GM23338 (cell line): ENCODE measurements around the gene CYBRD1. TPM values are rescaled to one million over a fixed set of nuclear protein-coding genes. Genes with fewer than 3 reads are reported as not detected.

Experiments
- ATAC-seq: fragments of 200-7000 bp; cut with Tn5 transposase; 3 replicates; pipeline ENCODE4 v1.9.1; 2020
- DNase-seq: peaks from one replicate; pipeline ENCODE4 v3.0.0-alpha.2; 2015; ENCODE audit warnings: low spot score
- H2AFZ ChIP-seq: fragments of 200-600 bp; sonication (generic); 2 replicates; pipeline ENCODE4 v1.8.0; 2016; ENCODE audit warnings: antibody characterized with exemption, mild to moderate bottlenecking, moderate library complexity
- H3F3A ChIP-seq: fragments of 200-600 bp; sonication (generic); replicated peaks from 2 replicates; pipeline ENCODE4 v1.8.0; 2017; ENCODE audit warnings: antibody characterized with exemption, mixed run types, low read depth
- H3K27ac ChIP-seq: fragments of 200-600 bp; sonication (generic); 2 replicates; pipeline ENCODE4 v1.6.1; 2016; ENCODE audit warnings: low read depth
- H3K27me3 ChIP-seq: fragments of 200-600 bp; sonication (generic); 2 replicates; pipeline ENCODE4 v1.8.0; 2016; ENCODE audit warnings: mild to moderate bottlenecking, mixed run types, moderate library complexity; ENCODE audit not compliant: insufficient read depth
- H3K36me3 ChIP-seq: fragments of 200-600 bp; sonication (generic); 2 replicates; pipeline ENCODE4 v1.8.0; 2016; ENCODE audit warnings: mild to moderate bottlenecking; ENCODE audit not compliant: insufficient read depth
- H3K4me1 ChIP-seq: fragments of 200-600 bp; sonication (generic); 2 replicates; pipeline ENCODE4 v1.8.0; 2016; ENCODE audit warnings: mild to moderate bottlenecking, moderate library complexity; ENCODE audit not compliant: insufficient read depth
- H3K4me2 ChIP-seq: fragments of 200-600 bp; sonication (generic); 2 replicates; pipeline ENCODE4 v1.7.1; 2017; ENCODE audit warnings: mixed run types
- H3K4me3 ChIP-seq: fragments of 200-600 bp; sonication (generic); 2 replicates; pipeline ENCODE4 v1.6.1; 2016; ENCODE audit warnings: mixed run types
- H3K79me2 ChIP-seq: fragments of 200-600 bp; sonication (generic); replicated peaks from 2 replicates; pipeline ENCODE4 v1.8.0; 2017; ENCODE audit warnings: mild to moderate bottlenecking; ENCODE audit not compliant: insufficient read depth
- H3K9me2 ChIP-seq: fragments of 200-600 bp; sonication (generic); 2 replicates; pipeline ENCODE4 v1.8.0; 2017; ENCODE audit not compliant: insufficient read depth
- H4K20me1 ChIP-seq: fragments of 200-600 bp; sonication (generic); replicated peaks from 2 replicates; pipeline ENCODE4 v1.8.0; 2017; ENCODE audit warnings: mild to moderate bottlenecking; ENCODE audit not compliant: insufficient read depth
- H3K27ac Mint-ChIP-seq: 2 replicates; pipeline ENCODE4 v1.8.0; 2020; ENCODE audit warnings: inconsistent platforms, mild to moderate bottlenecking, moderate library complexity, mixed read lengths
- H3K27me3 Mint-ChIP-seq: 3 replicates; pipeline ENCODE4 v1.8.0; 2022; ENCODE audit warnings: low read depth, mild to moderate bottlenecking, moderate library complexity, mixed read lengths, inconsistent platforms; ENCODE audit not compliant: insufficient read depth, poor library complexity
- H3K36me3 Mint-ChIP-seq: 3 replicates; pipeline ENCODE4 v1.8.0; 2021; ENCODE audit warnings: low read depth, mild to moderate bottlenecking, inconsistent platforms, moderate library complexity, mixed read lengths
- H3K4me1 Mint-ChIP-seq: 3 replicates; pipeline ENCODE4 v1.8.0; 2020; ENCODE audit warnings: mild to moderate bottlenecking, inconsistent platforms, mixed read lengths
- H3K4me3 Mint-ChIP-seq: 3 replicates; pipeline ENCODE4 v1.8.0; 2021; ENCODE audit warnings: moderate library complexity, mild to moderate bottlenecking, inconsistent platforms, mixed read lengths
- H3K9me3 Mint-ChIP-seq: 3 replicates; pipeline ENCODE4 v1.8.0; 2020; ENCODE audit warnings: moderate library complexity, mild to moderate bottlenecking, inconsistent platforms, mixed read lengths
- CREB1 ChIP-seq: fragments of 250-450 bp; sonication (Bioruptor Pico); IDR thresholded peaks from 2 replicates; pipeline ENCODE4 v1.5.0; 2020; ENCODE audit warnings: low read depth, mild to moderate bottlenecking, moderate library complexity
- EZH2 ChIP-seq: fragments of 200-600 bp; sonication (generic); IDR thresholded peaks from one replicate; pipeline ENCODE4 v1.8.0; 2017; ENCODE audit warnings: antibody characterized with exemption, mild to moderate bottlenecking, low read depth; ENCODE audit not compliant: unreplicated experiment
- EZH2phosphoT487 ChIP-seq: fragments of 200-600 bp; sonication (generic); IDR thresholded peaks from one replicate; pipeline ENCODE4 v1.8.1; 2018; ENCODE audit warnings: antibody characterized with exemption; ENCODE audit not compliant: unreplicated experiment
- JUNB ChIP-seq: IDR thresholded peaks from one replicate; pipeline ENCODE4 v1.6.1; 2016; ENCODE audit warnings: antibody characterized with exemption; ENCODE audit not compliant: unreplicated experiment
- NANOG ChIP-seq: IDR thresholded peaks from 2 replicates; pipeline ENCODE4 v1.6.1; 2016; ENCODE audit warnings: antibody characterized with exemption, borderline replicate concordance
- POLR2AphosphoS5 ChIP-seq: IDR thresholded peaks from 2 replicates; pipeline ENCODE4 v1.6.1; 2016; ENCODE audit warnings: antibody characterized with exemption, low read depth
- REST ChIP-seq: IDR thresholded peaks from one replicate; pipeline ENCODE4 v1.6.1; 2018; ENCODE audit warnings: antibody characterized with exemption; ENCODE audit not compliant: unreplicated experiment
- STAT1 ChIP-seq: IDR thresholded peaks from one replicate; pipeline ENCODE4 v1.6.1; 2016; ENCODE audit warnings: antibody characterized with exemption; ENCODE audit not compliant: unreplicated experiment
- ZNF114 ChIP-seq: fragments of 250-450 bp; sonication (Bioruptor Pico); IDR thresholded peaks from 2 replicates; pipeline ENCODE4 v1.5.0; 2020; ENCODE audit warnings: mild to moderate bottlenecking, moderate library complexity
- ZNF331 ChIP-seq: fragments of 250-450 bp; sonication (Bioruptor Pico); IDR thresholded peaks from 2 replicates; pipeline ENCODE4 v1.5.0; 2020; ENCODE audit warnings: low read depth, mild to moderate bottlenecking, moderate library complexity
- ZNF462 ChIP-seq: fragments of 250-450 bp; sonication (Bioruptor Pico); IDR thresholded peaks from 2 replicates; pipeline ENCODE4 v1.5.0; 2020; ENCODE audit warnings: mild to moderate bottlenecking, moderate library complexity
- polyA plus RNA-seq: library from polyadenylated mRNA; unstranded; fragments of >200 nt; fragmentation: Nextera tagmentation; extraction: Ambion mirVana; gene quantifications from 2 replicates; pipeline ENCODE4 v1.2.1, GENCODE V29; 2016
- total RNA-seq: library from RNA; depleted of rRNA; stranded (reverse); fragments of >200 nt; shearing (Covaris generic); gene quantifications from 2 replicates; pipeline ENCODE4 v1.2.3, GENCODE V29; 2014
- TF ChIP-seq, protein P1 (sequence below), 2 experiments: fragments of 200-600 bp in 1 of 2; sonication (generic) in 1 of 2; conservative IDR thresholded peaks; 2 replicates each; pipeline versions ENCODE4 v1.5.1 to v1.6.1; 2016 to 2017; ENCODE audit warnings: antibody characterized with exemption in 2 of 2, low read depth in 2 of 2, mild to moderate bottlenecking in 2 of 2, moderate library complexity in 1 of 2
- TF ChIP-seq, protein P2 (sequence below): IDR thresholded peaks from 2 replicates; pipeline ENCODE4 v1.6.1; 2016; ENCODE audit warnings: antibody characterized with exemption

CYBRD1 gene
- total and polyA plus RNA-seq, 2 experiments from 2014 or later, result 3.4 to 5.3 TPM

DNA sequence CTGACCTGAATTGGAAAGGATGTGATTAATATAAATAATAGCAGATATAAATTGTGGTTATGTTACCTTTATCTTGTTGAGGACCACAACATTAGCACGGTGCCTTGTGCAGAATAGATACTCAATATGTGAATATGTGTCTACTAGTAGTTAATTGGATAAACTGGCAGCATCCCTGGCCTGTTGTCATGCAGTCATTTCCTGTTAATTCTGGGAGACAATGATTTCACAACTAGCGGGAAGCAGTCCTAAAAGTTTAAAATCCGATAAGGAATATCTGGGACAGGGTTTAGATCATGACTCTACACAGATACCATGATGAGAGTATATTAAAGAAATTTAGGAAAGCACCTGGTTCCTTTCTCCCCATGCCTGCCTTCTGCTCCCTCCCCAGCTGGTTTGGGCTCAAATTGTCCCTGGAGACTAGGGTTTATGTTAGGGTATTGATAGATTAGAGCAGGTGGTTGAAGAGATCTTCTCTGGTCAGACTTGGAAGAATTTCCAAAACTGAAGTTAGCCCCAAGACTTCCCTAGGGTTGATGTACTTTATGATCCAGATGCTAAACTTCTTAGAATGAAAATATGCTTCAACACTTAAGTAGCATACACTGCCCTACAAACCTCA, 32.8 kb downstream of the CYBRD1 start:
- Mint-ChIP-seq H3K9me3 (no peaks in the 10 kb centered on the region), H3K27me3 (peaks cover 1% of the 10 kb centered on the region), H3K36me3 (peaks cover 3% of the 10 kb centered on the region; the same call in 1 of the 3 replicates), H3K4me1 (peaks cover 11% of the 10 kb centered on the region), H3K4me3 (no peak overlapping the region), H3K27ac (no peak overlapping the region)
- no peaks in the 10 kb centered on the region for H3K9me2 ChIP-seq
- H3F3A ChIP-seq, result no peaks in the 10 kb centered on the region
- TF ChIP-seq ZNF331, result no peak
- TF ChIP-seq NANOG, result no peak
- TF ChIP-seq CREB1 (CRISPR knock-in tag), result no peak
- TF ChIP-seq, protein P1, sequence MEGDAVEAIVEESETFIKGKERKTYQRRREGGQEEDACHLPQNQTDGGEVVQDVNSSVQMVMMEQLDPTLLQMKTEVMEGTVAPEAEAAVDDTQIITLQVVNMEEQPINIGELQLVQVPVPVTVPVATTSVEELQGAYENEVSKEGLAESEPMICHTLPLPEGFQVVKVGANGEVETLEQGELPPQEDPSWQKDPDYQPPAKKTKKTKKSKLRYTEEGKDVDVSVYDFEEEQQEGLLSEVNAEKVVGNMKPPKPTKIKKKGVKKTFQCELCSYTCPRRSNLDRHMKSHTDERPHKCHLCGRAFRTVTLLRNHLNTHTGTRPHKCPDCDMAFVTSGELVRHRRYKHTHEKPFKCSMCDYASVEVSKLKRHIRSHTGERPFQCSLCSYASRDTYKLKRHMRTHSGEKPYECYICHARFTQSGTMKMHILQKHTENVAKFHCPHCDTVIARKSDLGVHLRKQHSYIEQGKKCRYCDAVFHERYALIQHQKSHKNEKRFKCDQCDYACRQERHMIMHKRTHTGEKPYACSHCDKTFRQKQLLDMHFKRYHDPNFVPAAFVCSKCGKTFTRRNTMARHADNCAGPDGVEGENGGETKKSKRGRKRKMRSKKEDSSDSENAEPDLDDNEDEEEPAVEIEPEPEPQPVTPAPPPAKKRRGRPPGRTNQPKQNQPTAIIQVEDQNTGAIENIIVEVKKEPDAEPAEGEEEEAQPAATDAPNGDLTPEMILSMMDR (conservative IDR thresholded peaks at IDR 0.05; ENCODE audit: low read depth in 2 of 2), result no peak
- TF ChIP-seq POLR2AphosphoS5, result no peak
- no peak for TF ChIP-seq ZNF114 (CRISPR knock-in tag)
- TF ChIP-seq EZH2, result no peak
- TF ChIP-seq STAT1, result no peak
- TF ChIP-seq EZH2phosphoT487, result no peak
- TF ChIP-seq, protein P2, sequence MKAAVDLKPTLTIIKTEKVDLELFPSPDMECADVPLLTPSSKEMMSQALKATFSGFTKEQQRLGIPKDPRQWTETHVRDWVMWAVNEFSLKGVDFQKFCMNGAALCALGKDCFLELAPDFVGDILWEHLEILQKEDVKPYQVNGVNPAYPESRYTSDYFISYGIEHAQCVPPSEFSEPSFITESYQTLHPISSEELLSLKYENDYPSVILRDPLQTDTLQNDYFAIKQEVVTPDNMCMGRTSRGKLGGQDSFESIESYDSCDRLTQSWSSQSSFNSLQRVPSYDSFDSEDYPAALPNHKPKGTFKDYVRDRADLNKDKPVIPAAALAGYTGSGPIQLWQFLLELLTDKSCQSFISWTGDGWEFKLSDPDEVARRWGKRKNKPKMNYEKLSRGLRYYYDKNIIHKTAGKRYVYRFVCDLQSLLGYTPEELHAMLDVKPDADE, result no peak
- TF ChIP-seq JUNB, result no peak
- no peak for TF ChIP-seq ZNF462 (CRISPR knock-in tag)
- TF ChIP-seq REST, result no peak
- H2AFZ ChIP-seq, result no peak overlapping the region
- no peak for DNase-seq
- no peak overlapping the region for H3K4me2 ChIP-seq
- H4K20me1 ChIP-seq, result no peaks in the 10 kb centered on the region
- no peak for ATAC-seq
- no peaks in the 10 kb centered on the region for H3K4me1 ChIP-seq
- H3K79me2 ChIP-seq, result no peaks in the 10 kb centered on the region
- H3K27ac ChIP-seq, result no peak overlapping the region
- no peaks in the 10 kb centered on the region for H3K36me3 ChIP-seq
- H3K4me3 ChIP-seq, result no peak overlapping the region
- H3K27me3 ChIP-seq, result no peaks in the 10 kb centered on the region
